Measurements from ENCODE around the gene SMAD5. TPM values are rescaled to one million over a fixed set of nuclear protein-coding genes. Genes with fewer than 3 reads are reported as not detected.

SMAD5 gene
- total RNA-seq, 2 experiments from 2014 or later, result 16.8 to 21.8 TPM

- peak; percentile 38 for DNase-seq
- H3K4me3 Mint-ChIP-seq, result no peak overlapping the region
- CTCF ChIA-PET, result no interaction called here
- no peaks in the 10 kb centered on the region for H3K9me3 Mint-ChIP-seq (ENCODE audit: low read depth)
- no peak for ATAC-seq
- peaks cover 40% of the 10 kb centered on the region for H3K27me3 Mint-ChIP-seq
- H3K36me3 Mint-ChIP-seq, result no peaks in the 10 kb centered on the region
- no peaks in the 10 kb centered on the region for H3K4me1 Mint-ChIP-seq
- no peak overlapping the region for H3K27ac Mint-ChIP-seq
Observed at GRCh38 chr5:136200761-136201160, 68.1 kb downstream of the SMAD5 start.

DNA sequence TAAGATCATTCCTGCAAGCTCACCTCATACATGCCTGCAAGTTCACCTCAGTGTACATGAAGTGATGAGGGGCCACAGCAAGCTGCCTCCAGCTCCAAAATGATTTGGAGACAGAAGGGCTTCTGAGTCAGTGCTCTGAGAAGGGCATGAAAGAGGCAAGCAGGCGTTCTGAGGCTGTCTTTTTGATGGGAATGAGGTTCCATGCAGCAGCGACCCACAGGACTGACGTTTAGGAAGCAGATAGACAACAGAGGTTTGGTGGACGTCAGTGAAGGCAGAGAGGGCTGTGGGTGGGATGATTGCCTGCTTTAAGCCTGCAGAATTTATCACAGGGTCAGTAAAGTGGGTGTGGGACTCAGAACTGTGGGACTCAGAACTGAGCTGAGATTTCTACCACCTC is 69.2 kb downstream of the SMAD5 start:
- peaks cover 35% of the 10 kb centered on the region for H3K27me3 Mint-ChIP-seq
- CTCF ChIA-PET, result interaction anchor here (0.9 kb wide), 1 partner anchor 10 kb away, joined by 4 read pairs; no protein-coding TSS in a partner anchor
- no peaks in the 10 kb centered on the region for H3K9me3 Mint-ChIP-seq (ENCODE audit: low read depth)

GRCh38 chr5:136202469-136203205 is 70.0 kb downstream of the SMAD5 start:
- ATAC-seq (no peak), DNase-seq (no peak)
- Mint-ChIP-seq H3K36me3 (no peaks in the 10 kb centered on the region), H3K4me1 (no peaks in the 10 kb centered on the region), H3K4me3 (no peak overlapping the region), H3K27ac (no peak overlapping the region), H3K9me3 (ENCODE audit: low read depth) (no peaks in the 10 kb centered on the region), H3K27me3 (peaks cover 35% of the 10 kb centered on the region)
- CTCF ChIA-PET, result no interaction called here

More for the DNA sequence above, 69.2 kb downstream of the SMAD5 start:
- no peaks in the 10 kb centered on the region for H3K4me1 Mint-ChIP-seq
- DNase-seq (no peak), ATAC-seq (no peak)
- no peak overlapping the region for H3K4me3 Mint-ChIP-seq
- no peaks in the 10 kb centered on the region for H3K36me3 Mint-ChIP-seq
- H3K27ac Mint-ChIP-seq, result no peak overlapping the region

GRCh38 chr5:136203303-136203922 is 70.8 kb downstream of the SMAD5 start:
- Mint-ChIP-seq H3K4me1 (no peaks in the 10 kb centered on the region), H3K27me3 (peaks cover 38% of the 10 kb centered on the region), H3K9me3 (ENCODE audit: low read depth) (no peaks in the 10 kb centered on the region), H3K36me3 (no peaks in the 10 kb centered on the region), H3K27ac (no peak overlapping the region), H3K4me3 (no peak overlapping the region)
- CTCF ChIA-PET, result no interaction called here
- ATAC-seq (no peak), DNase-seq (no peak)

DNA sequence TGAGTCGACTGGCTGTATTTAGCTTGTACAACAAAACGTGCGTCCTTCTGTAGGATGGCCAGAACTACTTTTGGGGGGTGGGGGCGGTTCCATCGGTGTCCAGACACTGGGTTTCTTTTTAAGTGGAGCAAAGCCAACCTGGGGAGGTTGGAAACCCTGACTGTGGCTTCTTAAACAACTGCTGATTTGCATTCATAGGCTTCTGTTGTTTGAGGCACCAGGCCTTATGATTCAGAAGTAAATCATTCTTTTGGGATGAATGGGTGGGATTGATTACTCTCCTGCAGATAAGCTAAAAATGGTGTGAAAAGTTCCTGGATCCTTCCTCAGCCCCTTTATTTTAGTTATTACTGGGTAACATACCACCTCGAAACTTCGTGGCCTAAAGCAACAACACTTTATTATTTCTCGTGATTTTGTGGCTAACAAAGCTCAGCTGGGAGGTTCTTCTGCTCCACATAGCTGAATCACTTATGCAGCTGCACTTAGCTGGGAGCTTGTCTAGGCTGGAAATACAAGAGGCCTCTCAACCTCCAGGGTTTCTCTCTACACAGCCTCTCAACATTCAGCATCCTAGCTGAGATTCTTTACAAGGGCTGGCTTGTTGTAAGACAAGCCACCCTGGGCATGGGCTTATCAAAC is 72.5 kb downstream of the SMAD5 start:
- DNase-seq, result no peak
- Mint-ChIP-seq H3K36me3 (no peaks in the 10 kb centered on the region), H3K27ac (no peak overlapping the region), H3K4me1 (no peaks in the 10 kb centered on the region), H3K4me3 (no peak overlapping the region), H3K27me3 (peaks cover 42% of the 10 kb centered on the region), H3K9me3 (ENCODE audit: low read depth) (no peaks in the 10 kb centered on the region)
- CTCF ChIA-PET, result no interaction called here
- no peak for ATAC-seq

- H3K9me3 Mint-ChIP-seq (ENCODE audit: low read depth), result no peaks in the 10 kb centered on the region
- CTCF ChIA-PET, result no interaction called here
- no peak overlapping the region for H3K27ac Mint-ChIP-seq
- DNase-seq (no peak), ATAC-seq (no peak)
- H3K27me3 Mint-ChIP-seq, result peaks cover 42% of the 10 kb centered on the region
- no peaks in the 10 kb centered on the region for H3K36me3 Mint-ChIP-seq
- no peaks in the 10 kb centered on the region for H3K4me1 Mint-ChIP-seq
- no peak overlapping the region for H3K4me3 Mint-ChIP-seq
Observed at GRCh38 chr5:136205941-136206340, 73.3 kb downstream of the SMAD5 start.

GRCh38 chr5:136206361-136206760 is 73.7 kb downstream of the SMAD5 start:
- Mint-ChIP-seq H3K27me3 (peaks cover 38% of the 10 kb centered on the region), H3K9me3 (ENCODE audit: low read depth) (no peaks in the 10 kb centered on the region), H3K4me3 (no peak overlapping the region), H3K4me1 (no peaks in the 10 kb centered on the region), H3K27ac (no peak overlapping the region), H3K36me3 (no peaks in the 10 kb centered on the region)
- DNase-seq (no peak), ATAC-seq (no peak)
- CTCF ChIA-PET, result no interaction called here

GRCh38 chr5:136207631-136208030 is 75.0 kb downstream of the SMAD5 start:
- ATAC-seq, result no peak
- Mint-ChIP-seq H3K4me3 (no peak overlapping the region), H3K9me3 (ENCODE audit: low read depth) (no peaks in the 10 kb centered on the region), H3K27me3 (peaks cover 35% of the 10 kb centered on the region), H3K27ac (no peak overlapping the region), H3K4me1 (no peaks in the 10 kb centered on the region), H3K36me3 (no peaks in the 10 kb centered on the region)
- no peak for DNase-seq
- CTCF ChIA-PET, result no interaction called here

DNA sequence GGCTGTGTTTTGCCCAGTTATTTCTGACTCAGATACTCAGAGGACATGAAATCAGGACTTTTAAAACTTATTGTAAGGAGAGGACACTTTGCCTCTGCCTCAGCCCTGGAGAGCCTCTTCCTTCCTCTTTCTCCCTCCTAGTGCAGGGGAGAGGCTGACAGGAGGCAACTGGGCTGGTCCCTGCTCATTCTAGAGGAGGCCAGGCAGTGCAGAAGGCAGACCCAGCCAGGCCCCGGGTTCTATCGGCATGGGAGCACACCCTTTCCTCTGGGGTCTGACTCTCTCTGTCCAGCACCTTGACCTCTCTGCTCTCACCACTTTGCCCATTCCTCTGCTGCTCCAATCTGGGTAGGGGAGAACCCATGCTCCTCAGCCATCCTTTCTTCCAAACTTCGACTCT is 76.3 kb downstream of the SMAD5 start:
- DNase-seq, result no peak
- H3K27ac Mint-ChIP-seq, result no peak overlapping the region
- H3K36me3 Mint-ChIP-seq, result no peaks in the 10 kb centered on the region
- ATAC-seq, result no peak
- peaks cover 33% of the 10 kb centered on the region for H3K27me3 Mint-ChIP-seq
- no peaks in the 10 kb centered on the region for H3K4me1 Mint-ChIP-seq
- no peak overlapping the region for H3K4me3 Mint-ChIP-seq
- no peaks in the 10 kb centered on the region for H3K9me3 Mint-ChIP-seq (ENCODE audit: low read depth)
- CTCF ChIA-PET, result no interaction called here

DNA sequence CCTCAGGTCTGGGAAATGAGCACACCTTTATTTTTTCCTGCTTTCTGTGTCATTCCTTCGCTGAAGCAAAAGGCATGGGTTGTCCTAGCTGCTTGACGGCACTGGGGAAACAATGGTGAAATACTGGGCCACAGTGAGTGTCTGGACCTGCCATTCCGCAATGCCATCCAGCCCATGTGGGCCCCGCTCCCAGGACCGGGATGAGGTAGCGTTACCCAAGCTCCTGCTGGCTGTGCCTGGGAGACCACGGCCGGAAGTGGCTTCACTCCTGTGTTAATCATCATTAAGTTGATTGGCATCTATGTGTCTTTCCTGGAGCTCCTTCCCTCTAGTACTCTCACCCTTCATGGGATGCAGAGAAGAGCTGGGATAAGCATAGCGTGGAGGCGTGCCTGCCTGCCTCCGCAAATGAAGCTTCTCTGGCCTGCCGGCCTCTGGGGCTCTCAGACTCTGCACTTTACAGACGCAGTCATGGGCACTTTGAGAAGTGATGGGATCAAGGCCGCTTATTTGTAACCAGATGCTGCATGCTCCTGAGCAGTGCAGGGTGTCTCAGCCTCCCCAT is 76.8 kb downstream of the SMAD5 start:
- Mint-ChIP-seq H3K36me3 (no peaks in the 10 kb centered on the region), H3K4me1 (no peaks in the 10 kb centered on the region), H3K4me3 (no peak overlapping the region), H3K27me3 (peaks cover 31% of the 10 kb centered on the region), H3K9me3 (ENCODE audit: low read depth) (no peaks in the 10 kb centered on the region), H3K27ac (no peak overlapping the region)
- ATAC-seq (no peak), DNase-seq (no peak)
- CTCF ChIA-PET, result no interaction called here

- no peak overlapping the region for H3K4me3 Mint-ChIP-seq
- no peaks in the 10 kb centered on the region for H3K36me3 Mint-ChIP-seq
- no peak overlapping the region for H3K27ac Mint-ChIP-seq
- no peak for DNase-seq
- ATAC-seq, result no peak
- no peaks in the 10 kb centered on the region for H3K4me1 Mint-ChIP-seq
- H3K9me3 Mint-ChIP-seq (ENCODE audit: low read depth), result no peaks in the 10 kb centered on the region
- CTCF ChIA-PET, result no interaction called here
- peaks cover 29% of the 10 kb centered on the region for H3K27me3 Mint-ChIP-seq
Observed at GRCh38 chr5:136210259-136210658, 77.6 kb downstream of the SMAD5 start.

GRCh38 chr5:136211282-136212040 is 78.8 kb downstream of the SMAD5 start:
- H3K9me3 Mint-ChIP-seq (ENCODE audit: low read depth), result no peaks in the 10 kb centered on the region
- H3K4me3 Mint-ChIP-seq, result no peak overlapping the region
- no peak overlapping the region for H3K27ac Mint-ChIP-seq
- CTCF ChIA-PET, result interaction anchor here (0.8 to 1.7 kb wide), 10 partner anchors 10 to 328 kb away, joined by 3 to 7 read pairs (median 4); no protein-coding TSS in a partner anchor
- peaks cover 29% of the 10 kb centered on the region for H3K27me3 Mint-ChIP-seq
- DNase-seq (no peak), ATAC-seq (no peak)
- H3K4me1 Mint-ChIP-seq, result no peaks in the 10 kb centered on the region
- H3K36me3 Mint-ChIP-seq, result no peaks in the 10 kb centered on the region

DNA sequence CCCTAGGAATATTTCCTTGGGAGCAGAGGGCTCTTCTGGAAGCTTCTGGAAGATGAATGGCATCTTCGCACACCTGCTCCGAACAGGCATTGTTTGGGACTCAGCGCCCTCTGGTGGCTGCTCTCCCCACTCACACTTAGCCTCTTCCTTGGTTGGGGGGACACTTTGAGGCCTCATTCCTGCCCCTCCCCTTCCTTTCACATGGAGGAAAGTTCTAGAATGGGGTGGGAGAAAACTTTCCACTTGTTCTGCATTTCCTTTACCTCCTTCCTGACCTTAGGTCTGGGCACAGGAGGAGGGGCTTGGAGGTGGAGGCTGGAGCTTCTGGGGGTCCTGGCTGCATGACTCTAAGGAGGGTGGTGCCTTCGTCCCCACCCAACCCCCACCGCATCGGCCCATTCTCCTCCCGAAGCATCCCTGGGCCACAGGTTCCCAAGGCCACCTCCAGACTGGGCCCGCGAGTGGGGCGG is 79.6 kb downstream of the SMAD5 start:
- Mint-ChIP-seq H3K27ac (no peak overlapping the region), H3K9me3 (ENCODE audit: low read depth) (no peaks in the 10 kb centered on the region), H3K4me3 (no peak overlapping the region), H3K27me3 (peaks cover 29% of the 10 kb centered on the region), H3K36me3 (no peaks in the 10 kb centered on the region), H3K4me1 (no peaks in the 10 kb centered on the region)
- DNase-seq (peak; percentile 60), ATAC-seq (peak; percentile 39)
- CTCF ChIA-PET, result interaction anchor here (0.8 to 1.7 kb wide), 10 partner anchors 11 to 329 kb away, joined by 3 to 7 read pairs (median 4); no protein-coding TSS in a partner anchor
